H1 (cell line): Measurements from ENCODE around the gene PCNX3. TPM values are rescaled to one million over a fixed set of nuclear protein-coding genes. Genes with fewer than 3 reads are reported as not detected.

Source experiments
- CTCF ChIA-PET: fragments of 300-600 bp; sonication (Branson Sonifier 250); formaldehyde crosslinking; loops from one replicate; lab custom pipeline; 2021; ENCODE audit not compliant: partially characterized antibody; lab: Charles Lee
- POLR2A ChIA-PET: fragments of 300-600 bp; sonication (Branson Sonifier 250); formaldehyde crosslinking; loops from one replicate; lab custom pipeline; 2021; ENCODE audit warnings: inconsistent platforms; ENCODE audit not compliant: partially characterized antibody; lab: Charles Lee
- DNase-seq, 2 experiments: peaks; one replicate each; pipeline versions ENCODE4 v3.0.0 to v3.0.0-alpha.2; 2010 to 2022; ENCODE audit warnings: low spot score in 2 of 2, low read depth in 1 of 2, mixed read lengths in 1 of 2
- FAIRE-seq: peaks from 2 replicates; lab custom pipeline; 2011; peaks lifted over from hg19 to GRCh38; lab: Jason Lieb, UNC
- H2AFZ ChIP-seq: 2 replicates; pipeline ENCODE4 v1.8.1; 2012; ENCODE audit warnings: low read length, inconsistent platforms
- H2AK5ac ChIP-seq: 2 replicates; pipeline ENCODE4 v1.6.1; 2013; ENCODE audit warnings: low read depth, low read length
- H2BK120ac ChIP-seq: replicated peaks from 2 replicates; pipeline ENCODE3; 2013; ENCODE audit warnings: low read depth, low read length, inconsistent platforms
- H2BK12ac ChIP-seq: 2 replicates; pipeline ENCODE4 v1.6.1; 2013; ENCODE audit warnings: low read depth, low read length
- H2BK15ac ChIP-seq: 2 replicates; pipeline ENCODE4 v1.6.1; 2013; ENCODE audit warnings: low read length
- H2BK20ac ChIP-seq: 2 replicates; pipeline ENCODE4 v1.6.1; 2013; ENCODE audit warnings: low read length
- H2BK5ac ChIP-seq: 2 replicates; pipeline ENCODE4 v1.6.1; 2013; ENCODE audit warnings: low read depth, low read length
- H3K14ac ChIP-seq: 2 replicates; pipeline ENCODE4 v1.6.1; 2013; ENCODE audit warnings: inconsistent platforms; ENCODE audit not compliant: insufficient read length
- H3K18ac ChIP-seq: 2 replicates; pipeline ENCODE4 v1.6.1; 2013; ENCODE audit warnings: low read length; ENCODE audit errors: extremely low read depth
- H3K23ac ChIP-seq: 2 replicates; pipeline ENCODE4 v1.6.1; 2013; ENCODE audit warnings: inconsistent platforms; ENCODE audit not compliant: insufficient read length
- H3K23me2 ChIP-seq: 2 replicates; pipeline ENCODE4 v1.6.1; 2013; ENCODE audit warnings: low read depth, low read length
- H3K27ac ChIP-seq: 2 replicates; pipeline ENCODE4 v1.6.1; 2011; ENCODE audit warnings: low read depth, low read length, inconsistent platforms
- H3K27me3 ChIP-seq, 4 experiments: replicated peaks in 1 of 4; 1 replicate in 1 of 4; 2 replicates in 3 of 4; pipeline versions ENCODE4 v1.6.1 to v1.8.1; 2011 to 2013; ENCODE audit warnings: low read length in 3 of 4, mild to moderate bottlenecking in 3 of 4, inconsistent platforms in 2 of 4, mixed read lengths in 2 of 4, moderate library complexity in 1 of 4; ENCODE audit not compliant: control insufficient read depth in 3 of 4, insufficient read depth in 3 of 4; ENCODE audit errors: extremely low read depth in 1 of 4
- H3K36me3 ChIP-seq, 4 experiments: 2 replicates each; pipeline versions ENCODE4 v1.6.1 to v1.8.1; 2011 to 2013; ENCODE audit warnings: mild to moderate bottlenecking in 4 of 4, low read length in 3 of 4, moderate library complexity in 2 of 4, control low read depth in 1 of 4, inconsistent platforms in 1 of 4; ENCODE audit not compliant: insufficient read depth in 4 of 4, control insufficient read depth in 2 of 4
- H3K4ac ChIP-seq: replicated peaks from 2 replicates; pipeline ENCODE3; 2013; ENCODE audit warnings: low read length, low read depth, mixed read lengths, inconsistent platforms; ENCODE audit not compliant: insufficient read length
- H3K4me1 ChIP-seq, 4 experiments: replicated peaks in 1 of 4; 1 replicate in 1 of 4; 2 replicates in 3 of 4; pipeline versions ENCODE4 v1.6.1 to v1.8.1; 2011 to 2013; ENCODE audit warnings: low read length in 3 of 4, inconsistent platforms in 2 of 4, mixed read lengths in 1 of 4; ENCODE audit not compliant: insufficient read depth in 4 of 4, control insufficient read depth in 3 of 4
- H3K4me2 ChIP-seq, 2 experiments: 2 replicates each; pipeline versions ENCODE4 v1.6.1 to v1.8.1; 2011 to 2013; ENCODE audit warnings: low read depth in 2 of 2, low read length in 2 of 2, control low read depth in 1 of 2, inconsistent platforms in 1 of 2, mild to moderate bottlenecking in 1 of 2; ENCODE audit not compliant: insufficient read depth in 1 of 2
- H3K4me3 ChIP-seq, 4 experiments: fragments of 200-600, 300-600 bp in 1 of 4; sonication (generic), shearing (Covaris generic), sonication (Bioruptor Twin) in 1 of 4; 2 replicates each; pipeline versions ENCODE4 v1.5.1 to v1.8.1; 2011 to 2016; ENCODE audit warnings: low read length in 4 of 4, low read depth in 3 of 4, control low read depth in 2 of 4, inconsistent platforms in 2 of 4, mild to moderate bottlenecking in 2 of 4, mixed read lengths in 1 of 4, moderate library complexity in 1 of 4; ENCODE audit not compliant: insufficient read depth in 2 of 4; ENCODE audit errors: extremely low read depth in 1 of 4
- H3K56ac ChIP-seq: replicated peaks from 2 replicates; pipeline ENCODE3; 2013; ENCODE audit warnings: low read depth, mild to moderate bottlenecking, mixed read lengths, low read length, inconsistent platforms; ENCODE audit not compliant: insufficient read length
- H3K79me1 ChIP-seq: 2 replicates; pipeline ENCODE4 v1.6.1; 2013; ENCODE audit warnings: low read depth, low read length, control low read depth
- H3K79me2 ChIP-seq, 2 experiments: 2 replicates each; pipeline versions ENCODE4 v1.6.1 to v1.8.1; 2012 to 2013; ENCODE audit warnings: low read length in 2 of 2, mild to moderate bottlenecking in 2 of 2, inconsistent platforms in 1 of 2; ENCODE audit not compliant: insufficient read depth in 2 of 2, control insufficient read depth in 1 of 2
- H3K9ac ChIP-seq, 4 experiments: replicated peaks in 1 of 4; 1 replicate in 1 of 4; 2 replicates in 3 of 4; pipeline versions ENCODE4 v1.6.1 to v1.8.1; 2011 to 2013; ENCODE audit warnings: low read depth in 3 of 4, low read length in 3 of 4, control low read depth in 2 of 4, mild to moderate bottlenecking in 2 of 4, moderate library complexity in 2 of 4, inconsistent platforms in 1 of 4; ENCODE audit errors: extremely low read depth in 1 of 4
- H3K9me3 ChIP-seq, 2 experiments: 2 replicates each; pipeline versions ENCODE4 v1.6.1 to v1.8.1; 2012 to 2013; ENCODE audit warnings: mild to moderate bottlenecking in 2 of 2, moderate library complexity in 2 of 2, control low read depth in 1 of 2, inconsistent platforms in 1 of 2, low read depth in 1 of 2, low read length in 1 of 2, mixed read lengths in 1 of 2; ENCODE audit not compliant: insufficient read depth in 2 of 2
- H4K20me1 ChIP-seq, 2 experiments: replicated peaks in 1 of 2; 2 replicates each; pipeline versions ENCODE3 to v1.8.1; 2011 to 2013; ENCODE audit warnings: inconsistent platforms in 2 of 2, low read length in 2 of 2, mild to moderate bottlenecking in 1 of 2; ENCODE audit not compliant: insufficient read depth in 2 of 2, control insufficient read depth in 1 of 2
- H4K5ac ChIP-seq: 2 replicates; pipeline ENCODE4 v1.6.1; 2013; ENCODE audit warnings: low read length, low read depth, mixed read lengths, inconsistent platforms; ENCODE audit not compliant: insufficient read length
- H4K8ac ChIP-seq: 2 replicates; pipeline ENCODE4 v1.8.0; 2013; ENCODE audit warnings: mild to moderate bottlenecking, moderate library complexity, low read length, inconsistent platforms; ENCODE audit not compliant: insufficient read depth; ENCODE audit errors: extremely low read depth
- H4K91ac ChIP-seq: replicated peaks from 2 replicates; pipeline ENCODE3; 2013; ENCODE audit warnings: low read length, mixed read lengths, inconsistent platforms; ENCODE audit not compliant: insufficient read length
- E2F6 ChIP-seq: IDR thresholded peaks from 2 replicates; pipeline ENCODE4 v1.6.1; 2012; ENCODE audit warnings: inconsistent platforms
- EZH2 ChIP-seq: fragments of 200-600 bp; sonication (generic); IDR thresholded peaks from 2 replicates; pipeline ENCODE4 v1.7.1; 2012; ENCODE audit warnings: low read depth, mild to moderate bottlenecking, moderate library complexity, low read length, inconsistent platforms; ENCODE audit not compliant: severe bottlenecking
- KDM1A ChIP-seq: fragments of 200-600, 300-600 bp; sonication (generic); IDR thresholded peaks from 2 replicates; pipeline ENCODE4 v1.7.1; 2016; ENCODE audit warnings: mild to moderate bottlenecking, low read length, borderline replicate concordance
- NANOG ChIP-seq: IDR thresholded peaks from 2 replicates; pipeline ENCODE4 v1.6.1; 2011; ENCODE audit warnings: low read length, low read depth, mild to moderate bottlenecking, inconsistent platforms; ENCODE audit not compliant: insufficient read depth, poor library complexity, severe bottlenecking
- SIN3A ChIP-seq, 2 experiments: IDR thresholded peaks in 1 of 2; conservative IDR thresholded peaks in 1 of 2; 2 replicates each; pipeline ENCODE4 v1.6.1; 2011 to 2012; ENCODE audit warnings: low read length in 2 of 2, improper control_type of control experiment in 1 of 2, low read depth in 1 of 2, mild to moderate bottlenecking in 1 of 2
- SIRT6 ChIP-seq: IDR thresholded peaks from one replicate; pipeline ENCODE4 v1.7.1; 2012; ENCODE audit warnings: low read length, inconsistent platforms
- SIX5 ChIP-seq: IDR thresholded peaks from 2 replicates; pipeline ENCODE4 v1.6.1; 2011; ENCODE audit warnings: mild to moderate bottlenecking, low read depth, low read length
- SP2 ChIP-seq: IDR thresholded peaks from 2 replicates; pipeline ENCODE4 v1.6.1; 2012; ENCODE audit warnings: mild to moderate bottlenecking, low read length, inconsistent platforms
- SP4 ChIP-seq: IDR thresholded peaks from 2 replicates; pipeline ENCODE4 v1.6.1; 2012; ENCODE audit warnings: low read length, inconsistent platforms
- SRF ChIP-seq: IDR thresholded peaks from 2 replicates; pipeline ENCODE4 v1.6.1; 2011; ENCODE audit warnings: mild to moderate bottlenecking, low read depth, low read length, moderate library complexity
- SUZ12 ChIP-seq: fragments of 200-600 bp; sonication (generic); IDR thresholded peaks from 2 replicates; pipeline ENCODE4 v1.6.1; 2012; ENCODE audit warnings: mild to moderate bottlenecking, inconsistent platforms, low read length, moderate library complexity, mixed read lengths
- TAF1 ChIP-seq: IDR thresholded peaks from 2 replicates; pipeline ENCODE4 v1.6.1; 2011; ENCODE audit warnings: mild to moderate bottlenecking, low read depth, low read length
- TCF12 ChIP-seq: IDR thresholded peaks from 2 replicates; pipeline ENCODE4 v1.6.1; 2011; ENCODE audit warnings: low read depth, mild to moderate bottlenecking, low read length
- WGBS, 2 experiments: shearing (Covaris generic) in 1 of 2; methylation state at CpG; one replicate each; pipeline versions ENCODE4 v1.1.6 to v1.1.7; 2013 to 2015; ENCODE audit warnings: low lambda C conversion rate in 2 of 2, mixed read lengths in 2 of 2, inconsistent platforms in 1 of 2, low coverage in 1 of 2, missing lambda C conversion rate in 1 of 2; ENCODE audit not compliant: insufficient replicate concordance in 2 of 2, insufficient coverage in 1 of 2, insufficient read length in 1 of 2; ENCODE audit errors: extremely low coverage in 1 of 2, missing lambda C conversion rate in 1 of 2; 5-methylcytosine and 5-hydroxymethylcytosine counted together
- polyA plus RNA-seq, 7 experiments: library from polyadenylated mRNA; depleted of rRNA in 3 of 7; stranded (reverse) in 5 of 7; unstranded in 2 of 7; fragments of >200 nt in 5 of 7; fragments of 200-250 nt in 2 of 7; gene quantifications; 1 replicate in 5 of 7; 2 replicates in 1 of 7; 4 replicates in 1 of 7; pipeline versions ENCODE4 v1.2.1 to v1.2.3, GENCODE V29; 2011 to 2013; ENCODE audit warnings: missing spikeins in 2 of 7, mixed read lengths in 2 of 7
- total RNA-seq: library from RNA; stranded (reverse); fragmentation: NEBNext Ultra II Directional; extraction: Animal tissue kit (Norgen Biotek cat#: 25700); gene quantifications from 2 replicates; pipeline ENCODE4 v1.2.1, GENCODE V29; 2021

The PCNX3 gene
- total and polyA plus RNA-seq, 2 of the 8 experiments (the other 6 are each of a cell fraction or from before 2014, with no cell fraction given) = 27.2 to 38.8 TPM

- Histone ChIP-seq H3K56ac (no peak overlapping the region), H4K91ac (no peak overlapping the region), H4K5ac (no peak overlapping the region), H2BK12ac (no peak overlapping the region), H3K79me2 (peaks cover 5 to 11% of the 10 kb centered on the region in 2 experiments; a peak in 2 of 4 replicates), H3K4me2 (no peak overlapping the region), H3K4ac (no peak overlapping the region), H3K18ac (no peak overlapping the region), H3K4me3 (no peak overlapping the region), H3K23me2 (peaks cover 11% of the 10 kb centered on the region; the same call in 1 of the 2 replicates), H3K4me1 (peaks cover 0 to 30% (median 13%) of the 10 kb centered on the region in 4 experiments; a peak in 6 of 7 replicates), H3K14ac (no peak overlapping the region), H3K27ac (no peak overlapping the region), H3K9me3 (no peaks in the 10 kb centered on the region), H4K20me1 (peaks cover 5 to 23% of the 10 kb centered on the region in 2 experiments), H4K8ac (no peak overlapping the region), H3K79me1 (peaks cover 23% of the 10 kb centered on the region), H2BK15ac (no peak overlapping the region), H3K27me3 (no peaks in the 10 kb centered on the region; a peak in 1 of 7 replicates), H2AFZ (no peak overlapping the region), H3K9ac (no peak overlapping the region), H2BK120ac (no peak overlapping the region), H2BK5ac (no peak overlapping the region), H3K36me3 (peaks cover 4 to 18% (median 9%) of the 10 kb centered on the region in 4 experiments; a peak in 5 of 8 replicates), H3K23ac (no peak overlapping the region), H2BK20ac (no peak overlapping the region), H2AK5ac (no peak overlapping the region)
- CTCF ChIA-PET = interaction anchor here (0.9 to 14.8 kb wide), 2 partner anchors 19 to 170 kb away, joined by 4 to 227 read pairs; partner anchors contain the start of gene KCNK7
- POLR2A ChIA-PET = interaction anchor here (0.7 to 2.1 kb wide), 6 partner anchors 8 to 69 kb away, joined by 3 to 6 read pairs (median 4); partner anchors contain the start of gene KCNK7
- WGBS, 2 experiments = 94% methylated on average over 3 of the region's 3 CpGs; no CpG with 5 or more reads in 1 of the 2 experiments
- FAIRE-seq = no peak
- no peak for DNase-seq
- TF ChIP-seq SIN3A (conservative IDR thresholded peaks at IDR 0.05 in 1 of 2, IDR thresholded peaks at IDR 0.05 in 1 of 2; ENCODE audit: low read depth in 1 of 2, low read length in 2 of 2) = no peak
- no peak for TF ChIP-seq SIX5
- TF ChIP-seq SUZ12 = no peak
- TF ChIP-seq SRF = no peak
- no peak for TF ChIP-seq SP2
- no peak for TF ChIP-seq E2F6
- TF ChIP-seq TCF12 = no peak
- no peak for TF ChIP-seq EZH2
- TF ChIP-seq SP4 = no peak
- TF ChIP-seq SIRT6 = no peak
- no peak for TF ChIP-seq NANOG
- TF ChIP-seq KDM1A = no peak
- TF ChIP-seq TAF1 = no peak
These were observed 6.3 kb upstream of the PCNX3 start for GRCh38 chr11:65609229-65609628.
